Body of pancreas (tissue), 4 donors: ENCODE data around the gene ARHGAP26. TPM values are rescaled to one million over a fixed set of nuclear protein-coding genes. Genes with fewer than 3 reads are reported as not detected.
A peak's percentile ranks its signal among the peaks of the same experiment; 100 is the strongest.

Experiments
- ATAC-seq: fragments of 150-250 bp; one replicate; pipeline ENCODE4 v1.9.1; 2016
- DNase-seq, 4 donors: peaks; one replicate each; pipeline ENCODE4 v3.0.0-alpha.2; 2019
- H3K27ac ChIP-seq, 4 donors: fragments of 200-600 bp; sonication (generic); 1 replicate in 3 of 4; 2 replicates in 1 of 4; pipeline versions ENCODE4 v1.5.1 to v1.6.1; 2016 to 2019; ENCODE audit warnings: mild to moderate bottlenecking in 1 of 4, mixed read lengths in 1 of 4, moderate library complexity in 1 of 4
- H3K27me3 ChIP-seq, 2 donors: fragments of 200-600 bp; sonication (generic); one replicate each; pipeline ENCODE4 v1.6.0; 2016; ENCODE audit warnings: mild to moderate bottlenecking in 1 of 2
- H3K36me3 ChIP-seq, 2 donors: fragments of 200-600 bp; sonication (generic); replicated peaks in 1 of 2; 2 replicates each; pipeline ENCODE4 v1.5.1; 2016; ENCODE audit warnings: low read depth in 2 of 2; ENCODE audit not compliant: insufficient read depth in 1 of 2
- H3K4me1 ChIP-seq: fragments of 200-600 bp; sonication (generic); one replicate; pipeline ENCODE4 v1.6.0; 2016
- H3K4me3 ChIP-seq, 2 donors: fragments of 200-600 bp; sonication (generic); 1 replicate in 1 of 2; 2 replicates in 1 of 2; pipeline ENCODE4 v1.5.1; 2016 to 2019
- H3K9me3 ChIP-seq, 3 donors: fragments of 200-600 bp; sonication (generic); 1 replicate in 2 of 3; 2 replicates in 1 of 3; pipeline ENCODE4 v1.5.1; 2016
- CTCF ChIP-seq, 7 experiments: fragments of 450-650 bp in 4 of 7; fragments of 200-600 bp in 3 of 7; sonication (generic) in 3 of 7; IDR thresholded peaks; one replicate each; pipeline ENCODE4 v1.5.1; 2016 to 2019; ENCODE audit warnings: antibody characterized with exemption in 7 of 7
- POLR2A ChIP-seq, 3 donors: fragments of 450-650 bp; IDR thresholded peaks; one replicate each; pipeline ENCODE4 v1.6.1; 2016; ENCODE audit warnings: antibody characterized with exemption in 3 of 3, mild to moderate bottlenecking in 2 of 3
- WGBS, 2 donors: methylation state at CpG; one replicate each; pipeline ENCODE4 v1.1.5; 2017; 5-methylcytosine and 5-hydroxymethylcytosine counted together
- intact Hi-C: fragments of 100-400 bp; cut with DNase I; formaldehyde crosslinking; loops from one replicate; pipeline ENCODE4 v1.15.1; 2023
- total RNA-seq, 2 donors: library from RNA; depleted of rRNA; stranded (reverse); fragments of >200 nt; gene quantifications; one replicate each; pipeline ENCODE4 v1.1.0, GENCODE V29; 2016

ARHGAP26 gene
- total RNA-seq, 2 donors from 2014 or later: 12.5 to 14.2 TPM

GRCh38 chr5:143064218-143064641 is 294.1 kb downstream of the ARHGAP26 start:
- no peaks in the 10 kb centered on the region for H3K27me3 ChIP-seq
- H3K9me3 ChIP-seq: no peaks in the 10 kb centered on the region
- TF ChIP-seq CTCF (IDR thresholded peaks at IDR 0.05) (no peak), POLR2A (IDR thresholded peaks at IDR 0.05) (no peak)
- no peaks in the 10 kb centered on the region for H3K4me1 ChIP-seq
- 62 to 75% methylated on average over 5 of the region's 5 CpGs for WGBS, 2 donors
- H3K36me3 ChIP-seq: no peaks in the 10 kb centered on the region
- DNase-seq (no peak), ATAC-seq (peak; percentile 26)
- H3K27ac ChIP-seq: peak overlapping the region in 1 of 4 donors; percentile 31
- H3K4me3 ChIP-seq: no peak overlapping the region
- intact Hi-C loops: no loop called here

- Histone ChIP-seq H3K27ac (peak overlapping the region in 1 of 4 donors; percentile 31), H3K27me3 (no peaks in the 10 kb centered on the region), H3K9me3 (no peaks in the 10 kb centered on the region), H3K36me3 (no peaks in the 10 kb centered on the region), H3K4me1 (no peaks in the 10 kb centered on the region), H3K4me3 (no peak overlapping the region)
- 70 to 85% methylated on average over 2 of the region's 2 CpGs for WGBS, 2 donors
- intact Hi-C loops: no loop called here
- TF ChIP-seq CTCF (IDR thresholded peaks at IDR 0.05) (no peak), POLR2A (IDR thresholded peaks at IDR 0.05) (no peak)
- no peak for ATAC-seq
- no peak for DNase-seq
These were observed 294.5 kb downstream of the ARHGAP26 start for GRCh38 chr5:143064676-143065075.

- WGBS, 2 donors: 75 to 82% methylated on average over 10 of the region's 10 CpGs
- no peak overlapping the region for H3K4me3 ChIP-seq
- H3K36me3 ChIP-seq: no peaks in the 10 kb centered on the region
- TF ChIP-seq CTCF (IDR thresholded peaks at IDR 0.05): no peak
- TF ChIP-seq POLR2A (IDR thresholded peaks at IDR 0.05): no peak
- peak in 2 of 4 donors; percentile 10 to 35 for DNase-seq
- intact Hi-C loops: no loop called here
- H3K4me1 ChIP-seq: no peaks in the 10 kb centered on the region
- no peak for ATAC-seq
- H3K27me3 ChIP-seq: no peaks in the 10 kb centered on the region
- H3K27ac ChIP-seq: peak overlapping the region in 1 of 4 donors; percentile 22
- H3K9me3 ChIP-seq: no peaks in the 10 kb centered on the region
These were observed 295.2 kb downstream of the ARHGAP26 start for GRCh38 chr5:143065185-143065965.

GRCh38 chr5:143065996-143066522 is 295.9 kb downstream of the ARHGAP26 start:
- Histone ChIP-seq H3K27ac (no peak overlapping the region), H3K4me1 (no peaks in the 10 kb centered on the region), H3K4me3 (no peak overlapping the region), H3K36me3 (no peaks in the 10 kb centered on the region), H3K27me3 (no peaks in the 10 kb centered on the region), H3K9me3 (no peaks in the 10 kb centered on the region)
- intact Hi-C loops: no loop called here
- no peak for TF ChIP-seq POLR2A (IDR thresholded peaks at IDR 0.05)
- TF ChIP-seq CTCF (IDR thresholded peaks at IDR 0.05): no peak
- ATAC-seq: no peak
- no peak for DNase-seq
- WGBS, 2 donors: 91 to 93% methylated on average over 7 of the region's 7 CpGs
